ENCODE data around the gene TEKTIP1.

- no peak for TF ChIP-seq RAD21 (IDR thresholded peaks at IDR 0.05; ENCODE audit: low read depth)
- TF ChIP-seq REST (IDR thresholded peaks at IDR 0.05; ENCODE audit: low read depth) = no peak
- TF ChIP-seq MAX (IDR thresholded peaks at IDR 0.05) = no peak
- no peak for TF ChIP-seq TAF1 (IDR thresholded peaks at IDR 0.05; ENCODE audit: low read depth)
- TF ChIP-seq TEAD4 (IDR thresholded peaks at IDR 0.05) = no peak
- TF ChIP-seq YY1 (IDR thresholded peaks at IDR 0.05; ENCODE audit: low read depth) = no peak
- no peak for TF ChIP-seq USF1 (IDR thresholded peaks at IDR 0.05)
- no peak for TF ChIP-seq EGR1 (IDR thresholded peaks at IDR 0.05)
These were observed 20.7 kb upstream of the TEKTIP1 start for GRCh38 chr19:3518255-3518654.

All from Ishikawa (cell line).